Jurkat, Clone E6-1 (cell line): ENCODE results near the gene LMF2.
"Not testable (repeated sequence)": the region's sequence is repeated elsewhere in the genome, so short reads cannot be mapped to it uniquely, and the experiment has no call there.

ENCODE experiments used
- DNase-seq: peaks from one replicate; pipeline ENCODE4 v3.0.0-alpha.2; 2011; ENCODE audit warnings: low read depth, low spot score
- H3K4me3 ChIP-seq: 2 replicates; pipeline ENCODE4 v1.5.1; 2011; ENCODE audit warnings: mild to moderate bottlenecking, low read length, control low read depth, moderate library complexity

The LMF2 gene

DNA sequence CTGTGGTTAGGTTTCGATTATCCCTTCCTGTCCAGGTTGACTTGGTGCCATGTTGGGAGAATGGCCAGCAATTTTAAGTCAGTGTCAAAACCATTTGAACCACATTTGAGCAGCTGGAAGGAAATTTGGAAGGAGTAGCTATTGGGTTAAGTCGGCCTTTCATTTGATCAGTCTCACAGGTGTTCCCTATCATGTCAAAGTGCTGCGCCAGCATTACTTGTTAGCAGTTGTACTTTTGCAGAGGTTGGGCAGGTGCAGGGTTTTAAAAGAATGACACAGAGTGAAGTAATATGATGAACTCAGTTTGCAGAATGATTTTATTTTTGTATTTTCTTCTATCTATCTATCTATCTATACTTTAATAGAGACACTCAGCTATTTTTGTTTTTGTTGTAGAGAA, 28.7 kb upstream of the LMF2 start:
- H3K4me3 ChIP-seq = no peak overlapping the region
- DNase-seq = no peak

DNA sequence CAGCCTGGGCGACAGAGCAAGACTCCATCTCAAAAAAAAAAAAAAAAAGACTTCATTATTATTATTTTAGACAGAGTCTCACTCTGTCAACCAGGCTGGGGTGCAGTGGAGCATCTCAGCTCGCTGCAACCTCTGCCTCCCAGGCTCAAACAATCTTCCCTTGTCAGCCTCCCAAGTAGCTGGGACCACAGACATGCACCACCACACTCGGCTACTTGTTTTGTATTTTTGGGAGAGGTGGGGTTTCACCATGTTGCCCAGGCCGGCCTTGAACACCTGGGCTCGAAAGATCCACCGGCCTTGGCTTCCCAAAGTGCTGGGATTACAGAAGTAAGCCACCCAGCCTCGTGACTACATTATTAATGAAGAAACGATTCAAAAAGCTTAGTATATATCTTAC, 27.6 kb upstream of the LMF2 start:
- H3K4me3 ChIP-seq = no peak overlapping the region
- no peak for DNase-seq

DNA sequence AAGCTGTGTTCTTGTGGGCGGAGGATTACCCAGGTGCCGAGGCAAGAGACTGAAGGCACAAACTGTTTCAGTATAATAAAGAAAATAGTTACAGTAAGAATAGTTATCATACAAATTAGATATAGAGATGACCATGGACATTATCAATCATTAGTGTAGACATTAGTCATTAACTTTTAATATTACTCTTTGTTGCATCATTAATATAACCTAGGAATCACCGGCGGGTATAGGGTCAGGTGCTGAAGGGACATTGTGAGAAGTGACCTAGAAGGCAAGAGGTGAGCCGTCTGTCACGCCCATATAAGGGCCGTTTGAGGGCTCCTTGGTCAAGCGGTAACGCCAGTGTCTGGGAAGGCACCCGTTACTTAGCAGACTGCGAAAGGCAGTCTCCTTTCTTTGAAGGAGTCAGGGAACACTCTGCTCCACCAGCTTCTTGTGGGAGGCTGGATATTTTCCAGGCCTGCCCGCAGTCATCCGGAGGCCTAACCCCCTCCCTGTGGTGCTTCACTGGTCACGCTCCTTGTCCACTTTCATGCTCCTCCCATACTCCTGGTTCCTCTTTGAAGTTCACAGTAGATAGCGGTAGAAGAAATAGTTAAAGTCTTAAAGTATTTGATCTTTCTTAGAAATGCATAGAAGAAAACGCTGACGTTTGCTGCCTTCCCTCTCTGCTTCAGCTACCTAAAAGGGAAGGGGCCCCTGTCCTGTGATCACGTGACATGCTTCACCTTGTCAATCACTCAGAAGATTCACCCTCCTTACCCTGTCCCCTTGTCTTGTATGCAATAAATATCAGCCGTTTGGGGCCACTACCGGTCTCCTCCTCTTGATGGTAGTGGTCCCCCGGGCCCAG, 26.6 kb upstream of the LMF2 start:
- H3K4me3 ChIP-seq, DNase-seq: not testable (repeated sequence)

DNA sequence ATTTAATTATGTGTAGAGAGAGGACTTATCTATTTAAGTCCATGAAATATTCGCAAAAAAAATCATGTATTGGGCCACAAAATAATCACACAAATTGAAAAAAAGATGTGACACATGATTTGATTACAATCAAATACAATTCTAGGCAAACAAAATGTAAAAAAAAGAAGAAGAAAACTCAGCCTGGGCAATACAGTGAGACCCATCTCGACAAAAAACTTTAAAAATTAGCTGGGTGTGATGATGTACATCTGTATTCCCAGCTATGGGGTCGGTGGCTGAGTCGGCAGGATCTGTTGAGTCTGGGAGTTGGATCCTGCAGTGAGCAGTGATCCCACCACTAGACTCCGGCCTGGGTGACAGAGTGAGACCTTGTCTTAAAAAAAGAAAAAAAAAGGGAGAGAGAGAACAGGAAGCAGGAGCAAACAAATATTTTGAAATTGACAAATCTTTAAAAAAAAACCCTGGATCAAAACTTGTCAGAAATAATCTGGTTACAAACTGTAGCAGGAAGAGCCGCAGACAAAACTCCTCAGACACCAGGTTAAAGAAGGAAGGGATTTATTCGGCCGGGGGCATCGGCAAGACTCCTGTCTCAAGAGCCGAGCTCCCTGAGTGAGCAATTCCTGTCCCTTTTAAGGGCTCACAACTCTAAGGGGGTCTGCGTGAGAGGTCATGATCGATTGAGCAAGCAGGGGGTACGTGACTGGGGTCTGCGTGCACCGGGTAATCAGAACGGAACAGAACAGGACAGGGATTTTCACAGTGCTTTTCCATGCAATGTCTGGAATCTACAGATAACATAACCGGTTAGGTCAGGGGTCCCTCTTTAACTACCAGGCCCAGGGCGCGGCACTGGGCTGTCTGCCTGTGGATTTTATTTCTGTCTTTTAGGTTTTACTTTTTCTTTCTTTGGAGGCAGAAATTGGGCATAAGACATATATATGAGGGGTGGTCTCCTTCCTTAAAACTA, 25.6 kb upstream of the LMF2 start:
- no peak overlapping the region for H3K4me3 ChIP-seq
- no peak for DNase-seq

DNA sequence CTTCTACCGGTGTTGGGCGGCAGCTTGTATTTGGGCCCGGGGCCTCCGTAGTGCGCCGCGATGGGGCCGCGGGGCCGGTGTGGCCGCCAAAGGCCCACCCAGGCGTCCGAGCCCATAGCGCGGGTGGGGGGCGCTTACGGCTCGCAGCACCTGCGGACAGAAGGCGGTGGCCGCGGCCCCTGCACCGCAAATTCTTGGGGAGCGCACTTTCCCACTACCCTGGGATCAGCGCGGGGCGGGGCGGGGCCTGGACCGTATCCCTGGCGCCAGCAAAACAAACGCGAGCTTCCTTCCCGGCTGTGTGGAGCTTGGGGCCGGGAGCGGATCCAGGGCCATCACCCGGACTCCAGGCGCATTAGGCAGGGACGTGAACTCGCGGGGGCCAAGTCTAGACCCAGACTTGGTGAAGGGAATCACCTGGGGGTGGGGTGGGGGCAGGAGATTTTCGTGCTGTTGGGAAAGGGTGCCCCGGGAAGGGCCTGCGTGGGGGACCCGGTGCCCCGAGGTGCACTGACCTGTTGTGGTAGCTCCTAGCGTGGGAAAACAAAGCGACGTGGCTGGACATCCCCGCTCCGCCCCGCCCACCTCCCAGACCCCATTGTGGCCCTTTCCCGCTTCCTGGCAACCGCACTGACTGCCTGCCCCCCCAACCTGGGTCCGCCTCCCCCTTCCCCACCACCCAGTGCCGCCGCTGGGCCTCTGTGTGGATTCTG, 24.6 kb upstream of the LMF2 start:
- no peak overlapping the region for H3K4me3 ChIP-seq
- DNase-seq = no peak

DNA sequence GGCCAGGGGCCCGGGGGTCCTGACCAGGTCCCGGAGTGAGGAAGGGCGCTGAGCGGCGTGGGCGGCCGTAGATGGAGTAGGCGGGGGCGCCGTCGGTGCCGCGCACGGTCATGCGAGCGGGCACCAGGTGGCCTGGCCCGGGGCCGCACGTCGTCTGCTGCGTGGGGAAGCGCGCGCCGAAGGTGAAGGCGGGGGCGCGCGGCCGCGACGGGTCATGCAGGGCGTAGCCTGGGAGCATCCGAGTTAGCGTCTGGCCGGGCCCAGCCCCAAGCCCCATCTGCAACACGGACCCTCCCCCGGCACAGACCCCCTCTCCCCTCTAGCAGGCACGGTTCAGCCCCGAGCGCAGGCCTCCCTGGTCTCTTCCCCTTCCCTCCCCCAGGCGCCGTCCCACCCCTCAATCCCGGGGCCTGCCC, 24.1 kb upstream of the LMF2 start:
- DNase-seq = no peak

DNA sequence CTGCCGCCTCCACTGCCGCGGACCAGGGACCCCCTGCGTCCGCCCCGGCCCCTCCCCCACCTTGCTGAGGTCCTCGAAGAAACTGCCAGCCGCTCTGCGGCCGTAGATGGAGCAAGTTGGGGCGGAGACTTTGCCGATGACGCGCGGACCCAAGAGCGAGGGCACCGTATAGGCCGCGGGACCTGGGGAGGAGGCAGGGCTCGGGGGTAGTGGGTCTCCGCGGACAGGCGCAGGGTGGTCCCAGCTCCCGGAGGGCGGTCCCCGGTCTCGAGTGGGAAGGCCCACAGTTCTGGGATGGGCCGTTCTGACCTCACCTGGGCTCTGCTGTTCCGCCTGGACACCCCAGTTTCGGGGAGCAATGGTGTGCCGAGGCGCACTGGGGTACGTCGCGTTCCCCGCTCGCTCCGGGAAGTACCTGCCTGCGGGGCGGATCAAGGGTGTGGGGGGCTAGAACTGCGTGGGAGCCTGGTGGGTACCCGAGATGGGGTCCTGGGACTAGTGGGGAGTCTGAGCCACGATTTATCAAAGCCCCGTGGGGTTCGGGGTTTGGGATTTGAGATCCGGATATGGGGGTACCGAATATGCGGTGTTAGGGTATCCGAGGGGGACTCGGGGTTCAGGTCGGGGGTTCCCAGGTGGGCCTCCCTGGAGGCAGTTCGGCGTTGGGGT, 23.5 kb upstream of the LMF2 start:
- H3K4me3 ChIP-seq = no peak overlapping the region
- no peak for DNase-seq

More for the DNA sequence above, 24.1 kb upstream of the LMF2 start:
- H3K4me3 ChIP-seq = no peak overlapping the region

DNA sequence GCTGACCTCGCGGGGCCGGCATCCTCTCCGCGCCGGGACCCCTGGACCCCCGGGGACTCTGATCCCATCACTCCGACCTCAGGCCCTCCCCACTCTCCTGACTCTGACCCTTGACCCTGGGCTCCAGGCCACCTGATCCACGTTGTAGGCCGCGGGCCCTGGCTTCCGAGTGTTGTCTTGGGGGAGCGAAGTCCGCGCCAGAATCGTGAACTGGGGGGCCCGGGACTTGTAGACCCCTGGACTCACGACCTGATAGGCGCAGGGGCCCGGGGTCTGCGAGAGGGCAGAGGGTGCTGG, 23.0 kb upstream of the LMF2 start:
- DNase-seq = no peak

DNA sequence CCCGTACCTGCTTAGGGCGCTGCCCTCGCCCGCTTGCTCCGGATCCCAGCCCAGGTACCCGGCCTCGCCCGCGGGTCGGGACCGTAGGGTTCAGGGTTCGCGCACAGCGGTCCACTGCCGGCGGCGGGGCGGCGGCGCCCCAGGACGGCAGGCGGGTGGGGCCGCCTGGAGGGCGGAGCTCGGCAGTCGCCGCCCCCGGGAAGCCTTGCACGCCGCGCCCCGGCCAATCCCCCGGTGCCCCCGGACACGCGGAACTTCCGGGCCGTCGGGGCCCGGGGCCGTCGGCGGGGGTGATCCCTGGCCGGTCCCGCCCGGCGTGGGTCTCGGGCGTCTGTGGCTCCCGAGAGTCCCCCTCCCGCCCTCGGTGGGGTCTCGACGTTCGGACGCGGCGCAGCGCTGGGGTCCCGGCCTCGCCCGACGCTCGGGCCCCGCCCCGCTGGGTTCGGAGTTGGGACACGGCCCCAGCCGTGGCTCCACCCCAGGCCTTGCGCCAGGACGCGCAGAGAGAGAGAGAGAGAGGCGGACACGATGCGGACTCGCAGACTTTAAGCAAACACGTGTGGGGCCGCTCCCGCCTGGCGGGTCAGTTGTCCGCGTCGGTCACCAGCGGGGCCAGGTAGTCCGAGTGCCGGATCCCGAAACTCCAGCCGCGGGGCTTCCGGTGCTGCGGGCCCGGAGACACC, 22.5 kb upstream of the LMF2 start, which contains the start of gene TYMP:
TYMP (minus strand) TSS at position 116 of the 683 bp plus-strand sequence. CDS start 303 bp downstream, outside the sequence.
- DNase-seq = no peak
- no peak within 1 kb of the TSS for H3K4me3 ChIP-seq

More for the DNA sequence above, 23.0 kb upstream of the LMF2 start:
- H3K4me3 ChIP-seq = no peak overlapping the region

DNA sequence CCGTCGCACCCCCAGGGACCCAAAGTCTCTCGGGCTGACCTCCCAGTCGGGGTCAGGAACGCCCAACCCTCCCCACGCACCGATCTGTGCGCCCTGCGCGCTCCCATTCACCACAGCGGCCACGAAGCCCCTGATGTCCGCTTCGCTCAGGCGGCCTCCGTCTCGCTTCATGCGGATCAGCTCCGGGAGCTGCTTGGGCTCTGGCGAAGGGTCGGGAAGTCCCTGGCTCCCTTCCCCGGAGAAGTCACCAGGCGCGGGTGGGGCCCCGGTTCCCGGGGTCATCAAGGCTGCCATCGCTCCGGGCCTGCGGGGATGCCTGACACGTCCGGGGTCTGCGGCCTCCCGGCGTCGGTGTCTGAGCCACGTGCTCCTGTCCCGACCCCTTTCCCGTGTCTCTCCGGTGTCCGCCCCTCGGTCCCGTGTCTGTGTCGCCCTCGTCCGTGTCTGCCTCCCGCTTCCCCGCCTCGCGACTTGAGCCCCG, 22.0 kb upstream of the LMF2 start:
- no peak for DNase-seq
- H3K4me3 ChIP-seq = no peak overlapping the region

DNA sequence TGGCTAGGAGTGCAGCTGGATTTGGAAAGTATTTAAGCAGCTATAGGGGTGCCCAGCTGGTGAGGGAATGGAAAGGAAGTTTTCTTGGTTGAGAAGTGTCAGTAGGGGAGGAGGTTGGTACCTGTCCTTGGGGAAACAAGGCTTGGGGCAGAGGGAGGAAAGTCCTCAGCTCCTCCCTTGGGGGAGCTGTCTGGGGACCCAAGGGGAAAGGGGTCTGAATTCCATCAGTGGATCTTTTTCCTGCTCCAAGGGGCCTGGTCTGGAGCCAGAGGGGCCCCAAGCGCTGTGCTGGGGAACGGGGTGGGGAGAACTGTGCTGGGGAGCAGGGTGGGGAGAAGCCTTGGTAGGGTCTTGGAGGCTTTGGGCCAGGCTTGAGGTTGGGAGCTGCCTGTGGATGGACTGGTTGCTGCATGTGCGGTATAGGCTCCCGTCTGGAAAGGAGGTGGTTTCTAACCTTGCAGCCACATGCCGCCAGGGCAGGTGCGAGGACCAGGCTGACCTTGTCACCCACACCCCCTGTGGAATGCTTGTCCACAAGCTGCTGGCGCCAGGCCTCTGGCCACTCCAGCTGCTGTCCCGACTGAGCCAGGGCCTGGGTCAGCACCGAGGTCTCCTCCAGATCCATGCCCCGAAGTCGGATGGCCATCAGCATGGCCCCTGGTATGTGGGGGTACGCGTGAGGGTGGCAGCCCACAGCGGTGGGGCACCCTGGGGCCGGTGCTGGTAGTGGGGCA, 21.3 kb upstream of the LMF2 start:
- DNase-seq = no peak
- no peak overlapping the region for H3K4me3 ChIP-seq

DNA sequence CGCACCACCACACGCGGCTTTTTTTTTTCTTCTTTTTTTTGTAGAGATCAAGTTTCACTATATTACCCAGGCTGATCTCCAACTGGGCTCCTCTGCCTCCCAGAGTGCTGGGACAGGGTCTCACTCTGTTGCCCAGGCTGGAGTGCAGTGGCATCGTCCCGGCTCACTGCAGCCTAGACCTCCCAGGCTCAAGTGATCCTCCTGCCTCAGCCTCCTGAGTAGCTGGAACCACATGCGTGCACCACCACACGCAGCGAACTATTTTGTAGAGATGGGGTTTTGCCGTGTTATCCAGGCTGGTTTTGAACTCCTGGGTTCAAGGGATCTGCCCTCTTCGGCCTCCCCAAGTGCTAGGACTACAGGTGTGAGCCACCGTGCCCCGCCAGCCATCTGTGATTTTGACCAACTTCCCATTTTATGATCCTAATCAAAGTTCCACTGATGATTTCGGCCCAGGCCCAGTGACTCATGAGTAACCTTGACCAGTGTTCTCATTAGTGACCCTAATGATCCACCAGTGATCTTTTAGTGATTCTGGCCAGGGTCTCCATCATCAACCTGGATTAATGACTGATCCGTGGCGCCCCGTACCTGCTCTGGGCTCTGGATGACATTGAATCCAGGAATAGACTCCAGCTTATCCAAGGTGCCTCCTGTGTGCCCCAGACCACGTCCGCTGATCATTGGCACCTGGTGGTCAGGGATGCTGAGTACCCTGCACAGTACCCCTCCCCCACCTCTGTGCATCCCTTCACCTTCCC, 20.6 kb upstream of the LMF2 start:
- H3K4me3 ChIP-seq = no peak overlapping the region
- no peak for DNase-seq

DNA sequence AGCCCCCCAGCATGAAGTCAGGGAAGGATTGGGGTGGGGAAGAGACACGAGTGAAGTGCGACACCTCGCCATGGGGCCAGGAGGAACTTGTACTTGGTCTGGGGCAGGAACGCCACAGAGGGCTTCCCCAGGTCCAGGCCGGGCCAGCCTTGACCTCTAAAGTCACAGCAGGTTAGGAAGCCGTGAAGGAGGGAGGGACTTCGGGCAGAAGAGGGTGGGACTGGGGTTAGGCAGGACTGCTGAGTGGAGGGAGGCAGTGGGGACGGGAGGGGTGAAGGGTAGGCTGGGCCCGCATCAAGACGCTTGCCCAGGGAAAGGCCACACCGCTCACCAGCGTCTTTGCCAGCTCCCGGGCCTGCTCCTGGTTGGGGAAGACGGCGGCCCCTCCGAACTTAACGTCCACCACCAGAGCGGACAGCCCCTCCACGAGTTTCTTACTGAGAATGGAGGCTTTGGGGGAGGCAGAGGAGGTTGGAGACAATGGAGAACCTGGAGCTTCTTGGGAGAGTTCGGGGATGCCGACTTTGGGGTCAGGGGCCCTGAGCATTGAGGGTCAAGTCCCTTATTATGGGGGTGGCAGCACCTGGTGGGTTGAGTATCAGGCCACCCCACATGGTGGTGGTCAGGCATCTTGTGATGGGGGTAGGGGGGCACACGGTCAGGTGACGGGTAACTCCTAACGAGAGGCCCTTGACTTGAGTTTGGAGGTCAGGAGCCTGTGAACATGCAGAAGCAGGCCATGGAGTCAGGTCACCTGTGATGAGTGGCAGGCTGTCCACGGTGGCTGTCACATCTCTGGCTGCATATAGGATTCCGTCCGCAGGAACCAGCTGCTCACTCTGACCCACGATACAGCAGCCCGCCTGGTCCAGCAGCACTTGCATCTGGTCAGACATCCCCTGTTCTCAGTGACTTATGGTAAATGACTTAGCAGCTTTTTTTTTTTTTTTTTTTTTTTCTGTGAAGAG, 19.6 kb upstream of the LMF2 start:
- peak overlapping the region; percentile 71 for H3K4me3 ChIP-seq
- DNase-seq = no peak

DNA sequence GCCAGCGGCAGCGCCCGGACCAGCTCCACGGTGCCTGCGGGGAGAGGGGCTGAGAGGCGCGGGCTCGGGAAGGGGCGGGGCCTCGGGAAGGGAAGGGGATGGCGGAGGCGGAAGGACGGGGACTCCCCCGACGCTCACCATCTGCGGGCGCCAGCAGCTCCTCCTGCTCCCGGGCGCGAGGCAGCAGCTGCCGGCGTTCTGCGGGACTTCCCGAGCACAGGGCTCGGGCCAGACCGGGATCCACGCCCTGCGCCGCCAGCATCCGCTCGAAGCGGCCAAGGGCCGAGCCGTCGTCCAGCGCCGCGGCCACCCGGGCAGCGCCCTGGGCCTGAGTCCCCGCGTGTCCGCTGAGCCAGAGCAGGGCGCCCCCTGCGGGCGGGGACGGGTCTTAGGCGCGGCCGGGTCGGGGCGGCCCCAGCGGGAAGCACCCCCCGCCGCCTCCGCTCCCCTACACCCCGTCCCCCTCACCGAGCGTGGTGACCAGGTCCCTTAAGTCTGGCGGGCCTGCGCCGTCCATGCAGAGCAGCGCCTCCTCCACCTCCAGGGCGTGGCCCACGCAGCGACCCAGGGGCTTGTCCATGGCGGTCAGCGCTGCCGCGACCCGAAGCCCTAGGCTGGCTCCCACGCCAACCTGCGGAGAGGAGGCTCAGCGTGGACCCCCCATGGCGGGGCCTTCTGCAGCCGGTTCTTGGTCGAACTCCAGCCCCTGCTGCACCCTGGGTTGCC, 18.8 kb upstream of the LMF2 start:
- peak; percentile 76 for DNase-seq

DNA sequence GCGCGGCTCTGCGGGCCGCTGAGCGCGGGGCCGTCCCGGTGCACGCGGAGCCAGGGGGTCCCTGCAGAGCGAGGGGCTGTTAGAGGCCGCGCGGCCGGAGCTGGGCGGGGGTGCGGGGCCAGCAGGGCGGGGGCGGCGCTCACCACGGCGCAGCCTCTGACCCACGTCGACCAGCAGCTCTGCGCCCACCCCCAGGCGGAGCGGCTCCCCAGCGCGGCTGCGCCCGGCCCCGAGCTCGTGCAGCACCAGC, 18.3 kb upstream of the LMF2 start:
- peak overlapping the region; percentile 71 for H3K4me3 ChIP-seq
- DNase-seq = no peak

More for the DNA sequence above, 18.8 kb upstream of the LMF2 start:
- H3K4me3 ChIP-seq = peak overlapping the region; percentile 71
